Activated CD8-positive, alpha-beta memory T cell treated with anti-CD3 and anti-CD28 coated beads for 36 hours (primary cell): ENCODE data around the gene OST4. TPM values are rescaled to one million over a fixed set of nuclear protein-coding genes. Genes with fewer than 3 reads are reported as not detected.

Experiments
- CTCF ChIA-PET: fragments of 350-600 bp; sonication (Branson Sonifier 250); formaldehyde crosslinking; loops from one replicate; lab custom pipeline; 2021; ENCODE audit warnings: antibody characterized with exemption; lab: Charles Lee
- POLR2A ChIA-PET: fragments of 350-600 bp; sonication (Branson Sonifier 250); formaldehyde crosslinking; loops from one replicate; lab custom pipeline; 2021; ENCODE audit warnings: antibody characterized with exemption; lab: Charles Lee
- total RNA-seq, 2 experiments: library from RNA; stranded (reverse); gene quantifications; one replicate each; pipeline ENCODE4 v1.2.3, GENCODE V29; 2021

Gene OST4
- total RNA-seq, 2 experiments from 2014 or later = 338 to 350 TPM

- POLR2A ChIA-PET = interaction anchor here (1.1 kb wide), 1 partner anchor 9 kb away, joined by 3 read pairs; the partner anchor contains the start of gene KHK
- CTCF ChIA-PET = interaction anchor here (0.7 to 1.5 kb wide), 4 partner anchors 10 to 184 kb away, joined by 3 to 4 read pairs (median 3); no protein-coding TSS in a partner anchor
Measured at GRCh38 chr2:27095745-27096651, 24.5 kb upstream of the OST4 start.

GRCh38 chr2:27095427-27095744 lies 23.9 kb upstream of the OST4 start:
- POLR2A ChIA-PET = interaction anchor here (1.1 kb wide), 1 partner anchor 9 kb away, joined by 3 read pairs; the partner anchor contains the start of gene KHK
- CTCF ChIA-PET = interaction anchor here (1.5 kb wide), 1 partner anchor 11 kb away, joined by 4 read pairs; no protein-coding TSS in a partner anchor

DNA sequence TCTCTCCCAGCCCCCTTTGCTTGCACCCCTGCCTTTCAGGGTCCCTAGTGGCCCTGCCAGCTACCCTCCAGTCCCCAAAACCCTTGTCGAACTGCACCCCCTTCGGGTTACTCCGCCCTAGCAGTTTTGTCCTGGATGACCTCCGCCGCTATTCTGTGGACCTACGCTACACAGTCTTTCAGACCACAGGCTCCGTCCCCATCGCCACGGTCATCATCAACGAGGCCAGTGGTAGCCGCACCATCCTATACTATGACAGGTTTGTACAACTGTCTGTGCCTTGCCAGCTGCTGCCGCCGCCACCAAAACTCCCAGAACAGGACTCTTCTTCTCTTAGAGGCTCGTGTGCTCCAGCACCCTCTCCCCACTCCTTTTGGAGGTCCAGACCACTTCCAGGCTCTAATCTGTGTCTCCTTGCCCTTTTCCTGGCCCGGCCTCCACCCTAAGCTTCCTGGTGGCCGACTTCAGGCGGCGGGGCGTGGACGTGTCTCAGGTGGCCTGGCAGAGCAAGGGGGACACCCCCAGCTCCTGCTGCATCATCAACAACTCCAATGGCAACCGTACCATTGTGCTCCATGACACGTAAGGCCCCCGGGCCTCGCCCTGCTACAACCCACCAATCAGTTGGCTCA lies 23.0 kb upstream of the OST4 start:
- ChIA-PET CTCF (interaction anchor here (0.7 to 1.7 kb wide), 2 partner anchors 133 to 135 kb away, joined by 3 to 5 read pairs; no protein-coding TSS in a partner anchor), POLR2A (interaction anchor here (0.5 kb wide), 1 partner anchor 1037 kb away, joined by 3 read pairs; no protein-coding TSS in a partner anchor)

DNA sequence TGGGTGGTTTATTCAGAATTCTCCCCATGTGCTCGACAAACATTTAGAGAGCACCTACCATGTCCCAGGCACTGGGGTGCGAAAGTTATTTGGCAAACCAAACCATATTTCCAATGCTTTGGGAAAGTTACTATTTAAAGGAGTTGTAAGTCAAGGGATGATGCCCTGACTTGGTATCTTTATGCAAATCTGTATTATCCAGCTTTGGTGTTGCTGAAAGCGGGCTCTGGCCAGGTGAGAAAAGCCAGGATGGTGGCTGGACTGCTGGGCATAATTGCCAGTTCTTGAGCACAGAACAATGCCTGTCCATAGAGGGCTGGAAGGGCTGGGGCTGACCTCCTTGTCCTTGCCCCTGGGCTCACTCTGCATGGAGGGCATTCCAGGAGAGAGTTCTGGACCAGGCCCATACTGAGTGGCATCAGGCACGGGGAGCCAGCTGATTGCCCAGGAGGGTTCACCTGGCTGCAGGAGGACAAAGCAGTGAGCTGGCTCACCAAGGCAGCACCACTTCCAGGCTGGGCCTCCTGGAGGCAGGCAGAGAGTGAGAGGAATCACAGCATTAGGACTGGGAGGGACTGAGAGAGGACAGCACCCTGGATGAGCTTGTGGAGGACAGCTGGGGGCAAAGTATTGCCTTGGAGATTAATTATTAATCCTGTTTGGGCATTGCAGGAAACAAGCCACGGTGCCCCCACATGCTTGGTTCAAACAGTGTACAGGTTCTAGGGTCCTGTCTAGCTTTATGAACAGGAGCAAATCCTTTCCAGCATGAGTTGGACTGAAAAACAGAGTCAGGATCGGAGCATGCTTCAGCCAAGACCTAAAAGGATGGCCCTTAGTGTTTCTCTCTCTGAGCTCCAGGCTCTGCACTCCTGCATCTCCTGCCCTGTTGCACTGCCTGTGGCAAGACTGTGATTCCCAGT lies 22.2 kb upstream of the OST4 start:
- POLR2A ChIA-PET = no interaction called here
- CTCF ChIA-PET = interaction anchor here (0.7 to 1.7 kb wide), 2 partner anchors 132 to 134 kb away, joined by 3 to 5 read pairs; no protein-coding TSS in a partner anchor

GRCh38 chr2:27092696-27093429 lies 21.4 kb upstream of the OST4 start:
- CTCF ChIA-PET = interaction anchor here (1.7 kb wide), 1 partner anchor 131 kb away, joined by 5 read pairs; no protein-coding TSS in a partner anchor
- POLR2A ChIA-PET = no interaction called here

GRCh38 chr2:27091746-27092695 lies 20.6 kb upstream of the OST4 start:
- ChIA-PET POLR2A (no interaction called here), CTCF (interaction anchor here (0.5 kb wide), 1 partner anchor 78 kb away, joined by 3 read pairs; no protein-coding TSS in a partner anchor)

- CTCF ChIA-PET = interaction anchor here (0.8 to 2.3 kb wide), 4 partner anchors 9 to 190 kb away, joined by 3 to 5 read pairs (median 4); partner anchors contain the start of gene AGBL5
Measured at GRCh38 chr2:27089111-27089954, 17.9 kb upstream of the OST4 start.

DNA sequence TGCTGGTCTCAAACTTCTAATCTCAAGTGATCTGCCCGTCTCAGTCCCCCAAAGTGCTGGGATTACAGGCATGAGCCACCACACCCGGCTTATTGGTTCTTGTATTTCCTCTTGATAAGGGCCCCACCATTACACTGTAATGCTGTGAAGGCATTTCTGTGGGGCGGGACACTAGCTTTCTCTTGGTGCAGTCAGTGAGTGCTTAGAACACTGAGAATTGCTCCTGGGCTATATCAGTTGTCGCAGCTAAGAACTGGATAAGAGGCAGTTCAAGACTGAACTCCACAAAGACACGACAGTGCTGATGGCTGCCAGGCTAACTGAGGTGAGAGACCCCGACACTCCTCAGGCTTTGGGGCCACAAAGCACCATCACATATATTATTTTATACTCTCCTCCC lies 17.2 kb upstream of the OST4 start:
- ChIA-PET POLR2A (no interaction called here), CTCF (interaction anchor here (0.8 to 2.3 kb wide), 4 partner anchors 9 to 191 kb away, joined by 3 to 5 read pairs (median 4); partner anchors contain the start of gene AGBL5)

More at GRCh38 chr2:27089111-27089954, 17.9 kb upstream of the OST4 start:
- POLR2A ChIA-PET = no interaction called here

DNA sequence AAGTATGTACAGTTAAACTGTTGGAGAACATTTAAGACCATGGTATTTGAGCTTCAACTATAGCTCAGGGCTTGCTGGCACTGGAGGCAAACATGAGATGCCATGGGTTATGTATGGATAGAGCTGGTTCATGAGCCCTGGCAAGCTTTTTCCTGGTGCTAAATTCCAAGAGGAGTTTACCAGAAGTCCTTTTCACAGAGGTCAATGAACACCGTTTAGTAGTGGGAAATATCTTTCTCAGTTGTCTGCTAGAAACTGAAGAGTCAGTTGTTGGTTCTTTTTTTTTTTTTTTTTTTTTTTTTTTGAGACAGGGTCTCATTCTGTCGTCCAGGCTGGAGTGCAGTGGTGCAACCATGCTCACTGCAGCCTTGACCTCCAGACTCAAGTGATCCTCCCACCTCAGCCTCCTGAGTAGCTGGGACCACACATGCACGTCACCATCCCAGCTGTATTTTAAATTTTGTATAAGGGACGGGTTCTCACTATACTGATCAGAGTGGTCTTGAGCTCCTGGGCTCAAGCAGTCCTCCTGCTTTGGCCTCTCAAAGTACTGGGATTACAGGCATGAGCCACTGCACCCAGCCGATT lies 16.5 kb upstream of the OST4 start:
- POLR2A ChIA-PET = interaction anchor here (1.0 to 1.4 kb wide), 2 partner anchors 17 to 25 kb away, joined by 5 to 6 read pairs; partner anchors contain the start of gene OST4
- CTCF ChIA-PET = interaction anchor here (0.7 to 2.3 kb wide), 6 partner anchors 10 to 252 kb away, joined by 3 to 8 read pairs (median 4); partner anchors contain the start of gene AGBL5

DNA sequence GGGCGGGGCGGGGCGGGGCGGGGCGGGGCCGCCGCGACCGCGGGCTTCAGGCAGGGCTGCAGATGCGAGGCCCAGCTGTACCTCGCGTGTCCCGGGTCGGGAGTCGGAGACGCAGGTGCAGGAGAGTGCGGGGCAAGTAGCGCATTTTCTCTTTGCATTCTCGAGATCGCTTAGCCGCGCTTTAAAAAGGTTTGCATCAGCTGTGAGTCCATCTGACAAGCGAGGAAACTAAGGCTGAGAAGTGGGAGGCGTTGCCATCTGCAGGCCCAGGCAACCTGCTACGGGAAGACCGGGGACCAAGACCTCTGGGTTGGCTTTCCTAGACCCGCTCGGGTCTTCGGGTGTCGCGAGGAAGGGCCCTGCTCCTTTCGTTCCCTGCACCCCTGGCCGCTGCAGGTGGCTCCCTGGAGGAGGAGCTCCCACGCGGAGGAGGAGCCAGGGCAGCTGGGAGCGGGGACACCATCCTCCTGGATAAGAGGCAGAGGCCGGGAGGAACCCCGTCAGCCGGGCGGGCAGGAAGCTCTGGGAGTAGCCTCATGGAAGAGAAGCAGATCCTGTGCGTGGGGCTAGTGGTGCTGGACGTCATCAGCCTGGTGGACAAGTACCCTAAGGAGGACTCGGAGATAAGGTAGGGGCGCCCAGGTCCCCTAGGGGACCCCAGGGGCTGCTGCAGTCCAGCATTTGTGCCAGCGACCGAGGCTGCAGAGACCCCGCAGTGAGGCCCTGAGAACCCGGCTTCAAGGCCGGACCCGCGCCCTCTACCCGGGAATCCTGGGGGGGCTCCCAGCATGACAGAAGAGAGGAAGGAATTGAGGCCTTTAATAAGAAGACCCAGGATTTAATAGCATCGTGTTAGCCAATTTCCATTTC lies 15.5 kb upstream of the OST4 start, which contains the start of gene KHK:
Gene KHK, plus strand, starts transcription at position 49 of the 870 bp plus-strand sequence. Its CDS starts 488 bp downstream, at position 537.
- CTCF ChIA-PET = interaction anchor here (0.6 to 2.3 kb wide), 7 partner anchors 13 to 253 kb away, joined by 3 to 8 read pairs (median 3); partner anchors contain the start of genes AGBL5 and PREB

DNA sequence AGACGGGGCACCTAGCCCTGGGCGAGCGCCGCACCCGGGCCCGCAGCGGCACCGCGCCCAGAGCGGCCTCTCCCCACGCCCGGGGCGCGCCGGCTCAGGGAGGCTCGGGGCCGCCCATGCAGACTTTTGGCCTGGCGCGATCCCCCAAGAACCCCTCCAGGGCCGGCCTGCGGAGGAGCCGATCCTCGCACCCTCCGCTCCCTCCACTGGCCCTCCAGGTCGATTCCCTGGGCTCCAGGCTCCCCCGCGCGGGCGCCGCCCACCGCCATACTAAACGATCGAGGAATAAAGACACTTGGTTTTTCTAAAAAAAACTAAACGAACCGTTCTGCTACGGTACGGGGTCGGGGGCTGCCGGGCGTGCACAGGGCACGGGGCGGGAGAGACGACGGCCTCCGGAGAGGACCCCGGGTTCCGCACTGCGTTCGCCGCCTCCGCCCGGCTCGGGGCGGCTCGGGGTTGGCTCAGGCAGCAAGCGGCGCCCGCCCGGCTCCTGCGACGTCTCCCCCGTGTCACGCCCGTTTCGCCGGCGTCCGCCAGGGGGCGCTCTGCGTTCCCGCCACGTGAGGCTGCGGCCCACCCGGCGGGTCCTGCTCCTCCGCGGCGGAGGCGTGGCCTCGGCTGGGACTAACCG lies 14.8 kb upstream of the OST4 start:
- POLR2A ChIA-PET = interaction anchor here (0.6 to 1.9 kb wide), 4 partner anchors 10 to 36 kb away, joined by 3 to 4 read pairs (median 3); partner anchors contain the start of gene OST4
- CTCF ChIA-PET = interaction anchor here (0.9 to 3.2 kb wide), 6 partner anchors 12 to 124 kb away, joined by 3 to 11 read pairs (median 4); partner anchors contain the start of gene AGBL5

More for the DNA sequence above, 15.5 kb upstream of the OST4 start, which contains the start of gene KHK:
- POLR2A ChIA-PET = interaction anchor here (1.0 to 1.9 kb wide), 4 partner anchors 9 to 26 kb away, joined by 3 to 6 read pairs (median 4); partner anchors contain the start of gene OST4

GRCh38 chr2:27085673-27086089 lies 14.2 kb upstream of the OST4 start:
- ChIA-PET CTCF (interaction anchor here (1.0 to 3.2 kb wide), 5 partner anchors 12 to 194 kb away, joined by 3 to 11 read pairs (median 4); no protein-coding TSS in a partner anchor), POLR2A (interaction anchor here (0.6 to 1.9 kb wide), 4 partner anchors 14 to 178 kb away, joined by 3 to 4 read pairs (median 3); partner anchors contain the start of gene OST4)
